SU-DHL-6 (cell line): Measurements from ENCODE around the gene ACBD7.
A peak's percentile ranks its signal among the peaks of the same experiment; 100 is the strongest.

Experiments used
- H2AFZ ChIP-seq: fragments of 200-600 bp; sonication (generic); 2 replicates; pipeline ENCODE4 v1.6.1; 2014; ENCODE audit warnings: low read depth, mild to moderate bottlenecking, moderate library complexity, mixed read lengths, antibody characterized with exemption, low read length; ENCODE audit not compliant: severe bottlenecking
- H3F3A ChIP-seq: fragments of 200-600 bp; shearing (Covaris generic); 2 replicates; pipeline ENCODE4 v1.6.0; 2016; ENCODE audit warnings: antibody characterized with exemption, mild to moderate bottlenecking; ENCODE audit not compliant: insufficient read depth
- H3K27ac ChIP-seq: fragments of 200-600 bp; sonication (generic); 2 replicates; pipeline ENCODE4 v1.5.1; 2016; ENCODE audit warnings: low read depth, mild to moderate bottlenecking, low read length, moderate library complexity, mixed read lengths
- H3K27me3 ChIP-seq: fragments of 200-600 bp; sonication (generic), shearing (Covaris generic); 2 replicates; pipeline ENCODE4 v1.6.0; 2014; ENCODE audit warnings: mild to moderate bottlenecking, low read length
- H3K36me3 ChIP-seq: fragments of 200-600 bp; sonication (generic); 2 replicates; pipeline ENCODE4 v1.6.1; 2014; ENCODE audit warnings: mild to moderate bottlenecking, low read length, mixed read lengths
- H3K4me2 ChIP-seq: fragments of 300-600, 200-600 bp; shearing (Covaris generic), sonication (generic); 2 replicates; pipeline ENCODE4 v1.6.0; 2014; ENCODE audit warnings: low read length, low read depth, mild to moderate bottlenecking; ENCODE audit not compliant: poor library complexity, severe bottlenecking
- H3K4me3 ChIP-seq: fragments of 200-600 bp; sonication (generic); 2 replicates; pipeline ENCODE4 v1.5.1; 2014; ENCODE audit warnings: antibody characterized with exemption, low read length, mild to moderate bottlenecking, mixed read lengths; ENCODE audit not compliant: insufficient read depth, poor library complexity, severe bottlenecking
- H3K79me2 ChIP-seq: fragments of 200-600 bp; sonication (generic); 2 replicates; pipeline ENCODE4 v1.6.1; 2014; ENCODE audit warnings: mild to moderate bottlenecking, low read length, moderate library complexity; ENCODE audit not compliant: insufficient read depth
- H3K9ac ChIP-seq: fragments of 200-600 bp; sonication (generic); 2 replicates; pipeline ENCODE4 v1.7.0; 2014; ENCODE audit warnings: mild to moderate bottlenecking, low read length
- H3K9me2 ChIP-seq: fragments of 200-600 bp; sonication (generic); replicated peaks from 2 replicates; pipeline ENCODE4 v1.6.1; 2014; ENCODE audit warnings: low read length; ENCODE audit not compliant: insufficient read depth
- H3K9me3 ChIP-seq: fragments of 200-600 bp; sonication (generic); 2 replicates; pipeline ENCODE4 v1.6.1; 2014; ENCODE audit warnings: low read length, mixed read lengths; ENCODE audit not compliant: insufficient read depth
- H4K20me1 ChIP-seq: fragments of 200-600 bp; sonication (generic); 2 replicates; pipeline ENCODE4 v1.6.1; 2014; ENCODE audit warnings: low read depth, mild to moderate bottlenecking, antibody characterized with exemption, low read length, moderate library complexity, mixed read lengths
- CTCF ChIP-seq: fragments of 200-600 bp; sonication (generic); IDR thresholded peaks from one replicate; pipeline ENCODE4 v1.5.1; 2017; ENCODE audit warnings: antibody characterized with exemption, mild to moderate bottlenecking, low read length, moderate library complexity; ENCODE audit not compliant: insufficient read depth, poor library complexity, severe bottlenecking
- EZH2phosphoT487 ChIP-seq: fragments of 200-600 bp; sonication (generic), shearing (Covaris generic); conservative IDR thresholded peaks from 2 replicates; pipeline ENCODE4 v1.6.1; 2018; ENCODE audit warnings: mild to moderate bottlenecking, antibody characterized with exemption, low read length, moderate library complexity, mixed read lengths

The ACBD7 gene

DNA sequence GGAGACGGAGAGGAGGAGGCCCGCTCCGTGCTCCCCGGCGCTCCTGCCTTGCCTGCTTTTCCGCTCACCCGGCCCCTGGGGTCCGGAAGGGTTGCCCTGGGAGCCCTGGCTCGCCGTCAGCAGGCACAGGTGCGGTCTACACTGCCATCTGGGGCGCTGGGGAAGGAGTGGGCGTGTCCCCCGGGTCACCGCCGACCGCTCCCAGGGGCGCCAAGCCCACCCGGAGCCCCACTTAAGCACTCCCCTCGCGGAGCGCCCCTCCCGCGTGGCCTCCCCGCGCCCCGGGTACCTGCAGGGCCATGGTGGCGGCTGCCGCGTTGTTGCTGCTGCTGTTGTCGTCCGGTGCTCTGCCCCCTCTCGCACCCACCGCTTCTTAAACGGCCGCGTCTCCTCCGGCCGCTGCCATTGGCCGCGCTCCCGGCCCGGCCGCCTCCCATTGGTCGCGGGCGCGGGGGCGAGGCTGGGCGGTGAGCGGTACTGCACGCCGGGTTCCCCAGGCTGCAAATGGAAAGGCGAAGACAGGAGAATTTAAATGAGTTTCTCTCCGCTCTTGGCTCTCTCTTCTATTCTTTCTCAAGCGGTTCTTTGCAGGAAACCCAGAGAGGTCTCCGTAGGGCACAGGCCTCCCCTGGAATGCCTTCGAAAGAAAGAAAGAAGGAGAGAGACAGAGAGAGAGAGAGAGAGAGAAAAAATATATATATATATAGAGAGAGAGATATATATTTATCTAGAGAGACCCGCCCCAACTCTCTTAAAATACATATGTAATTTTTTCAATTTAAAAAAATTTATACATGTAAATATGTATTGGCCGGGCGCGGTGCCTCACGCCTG lies at the start of gene ACBD7:
Gene ACBD7 (minus strand): TSS at position 349 of the 834 bp plus-strand sequence. CDS start 48 bp downstream, at position 301.
- Histone ChIP-seq H3F3A (no peaks in the 10 kb centered on the region), H3K9ac (peak within 1 kb of the TSS; percentile 58), H3K27ac (no peak within 1 kb of the TSS), H3K4me2 (peak within 1 kb of the TSS; percentile 70), H3K4me3 (peak within 1 kb of the TSS; percentile 76), H3K27me3 (no peaks in the 10 kb centered on the region), H2AFZ (peak within 1 kb of the TSS; percentile 91), H3K9me3 (no peaks in the 10 kb centered on the region), H3K9me2 (no peaks in the 10 kb centered on the region), H4K20me1 (no peaks in the 10 kb centered on the region), H3K79me2 (no peaks in the 10 kb centered on the region), H3K36me3 (no peaks in the 10 kb centered on the region)
- TF ChIP-seq EZH2phosphoT487 (no peak), CTCF (no peak)

DNA sequence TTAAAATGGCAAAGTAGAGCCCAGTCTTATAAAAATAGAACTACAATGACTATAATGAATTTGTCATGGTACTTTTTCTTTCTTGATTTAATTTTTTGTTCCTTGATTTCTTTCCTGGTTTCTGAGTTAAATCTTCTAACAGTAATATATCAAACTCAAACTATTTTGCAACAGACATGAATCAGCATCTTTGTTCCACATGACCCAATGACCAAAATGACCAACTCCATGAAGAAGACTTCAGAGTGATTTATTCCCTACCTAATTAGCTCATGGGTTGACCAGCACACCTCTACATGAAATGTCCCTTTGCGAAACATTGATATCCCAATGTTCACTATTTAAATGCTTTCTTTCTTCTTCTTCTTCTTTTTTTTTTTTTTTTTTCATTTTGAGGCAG lies 49.1 kb upstream of the ACBD7 start:
- no peak for TF ChIP-seq CTCF
- TF ChIP-seq EZH2phosphoT487: no peak
- Histone ChIP-seq H3F3A (no peaks in the 10 kb centered on the region), H3K9me2 (no peaks in the 10 kb centered on the region), H3K27me3 (no peaks in the 10 kb centered on the region), H3K79me2 (no peaks in the 10 kb centered on the region), H3K4me2 (no peak overlapping the region), H2AFZ (no peak overlapping the region), H3K9me3 (no peaks in the 10 kb centered on the region), H3K9ac (no peak overlapping the region), H4K20me1 (no peaks in the 10 kb centered on the region), H3K4me3 (no peak overlapping the region), H3K36me3 (no peaks in the 10 kb centered on the region), H3K27ac (no peak overlapping the region)

GRCh38 chr10:15137036-15137359 lies 48.4 kb upstream of the ACBD7 start:
- TF ChIP-seq CTCF (no peak), EZH2phosphoT487 (no peak)

More at GRCh38 chr10:15137036-15137359, 48.4 kb upstream of the ACBD7 start:
- no peak overlapping the region for H3K27ac ChIP-seq
- H3K9me2 ChIP-seq: no peaks in the 10 kb centered on the region
- H3K27me3 ChIP-seq: no peaks in the 10 kb centered on the region
- H3K9me3 ChIP-seq: no peaks in the 10 kb centered on the region
- H3K4me2 ChIP-seq: no peak overlapping the region
- no peak overlapping the region for H2AFZ ChIP-seq
- H4K20me1 ChIP-seq: no peaks in the 10 kb centered on the region
- no peaks in the 10 kb centered on the region for H3F3A ChIP-seq
- H3K79me2 ChIP-seq: no peaks in the 10 kb centered on the region
- no peaks in the 10 kb centered on the region for H3K36me3 ChIP-seq
- H3K9ac ChIP-seq: no peak overlapping the region
- H3K4me3 ChIP-seq: no peak overlapping the region
